ENCODE data around the gene ATP7B.

DNA sequence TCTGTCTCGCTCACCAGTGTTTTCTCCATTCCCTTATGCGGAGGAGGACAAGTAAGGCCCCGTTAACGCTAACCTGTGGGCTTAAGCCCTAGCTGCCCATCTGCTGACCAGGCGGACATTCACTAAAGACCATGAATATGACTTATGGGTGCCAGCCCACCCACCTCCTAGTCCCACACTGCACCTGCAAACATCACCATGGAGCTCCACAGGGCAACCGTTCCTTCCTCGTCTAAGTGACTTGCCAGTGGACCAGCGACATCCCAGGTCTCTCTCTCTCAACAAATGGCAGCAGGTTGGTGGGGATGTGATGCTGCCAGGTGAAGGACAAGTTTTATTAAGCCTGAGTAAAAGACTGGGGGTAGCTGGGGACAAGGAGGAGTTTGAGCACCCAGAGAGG is 94.3 kb downstream of the ATP7B start:
- no peak for TF ChIP-seq KAT7 (CRISPR knock-in tag; IDR thresholded peaks at IDR 0.05; ENCODE audit: borderline replicate concordance)
- no peak for TF ChIP-seq TEAD4 (CRISPR knock-in tag; IDR thresholded peaks at IDR 0.05)
- TF ChIP-seq, protein P1, sequence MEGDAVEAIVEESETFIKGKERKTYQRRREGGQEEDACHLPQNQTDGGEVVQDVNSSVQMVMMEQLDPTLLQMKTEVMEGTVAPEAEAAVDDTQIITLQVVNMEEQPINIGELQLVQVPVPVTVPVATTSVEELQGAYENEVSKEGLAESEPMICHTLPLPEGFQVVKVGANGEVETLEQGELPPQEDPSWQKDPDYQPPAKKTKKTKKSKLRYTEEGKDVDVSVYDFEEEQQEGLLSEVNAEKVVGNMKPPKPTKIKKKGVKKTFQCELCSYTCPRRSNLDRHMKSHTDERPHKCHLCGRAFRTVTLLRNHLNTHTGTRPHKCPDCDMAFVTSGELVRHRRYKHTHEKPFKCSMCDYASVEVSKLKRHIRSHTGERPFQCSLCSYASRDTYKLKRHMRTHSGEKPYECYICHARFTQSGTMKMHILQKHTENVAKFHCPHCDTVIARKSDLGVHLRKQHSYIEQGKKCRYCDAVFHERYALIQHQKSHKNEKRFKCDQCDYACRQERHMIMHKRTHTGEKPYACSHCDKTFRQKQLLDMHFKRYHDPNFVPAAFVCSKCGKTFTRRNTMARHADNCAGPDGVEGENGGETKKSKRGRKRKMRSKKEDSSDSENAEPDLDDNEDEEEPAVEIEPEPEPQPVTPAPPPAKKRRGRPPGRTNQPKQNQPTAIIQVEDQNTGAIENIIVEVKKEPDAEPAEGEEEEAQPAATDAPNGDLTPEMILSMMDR (IDR thresholded peaks at IDR 0.05) = no peak
- TF ChIP-seq, protein P2, sequence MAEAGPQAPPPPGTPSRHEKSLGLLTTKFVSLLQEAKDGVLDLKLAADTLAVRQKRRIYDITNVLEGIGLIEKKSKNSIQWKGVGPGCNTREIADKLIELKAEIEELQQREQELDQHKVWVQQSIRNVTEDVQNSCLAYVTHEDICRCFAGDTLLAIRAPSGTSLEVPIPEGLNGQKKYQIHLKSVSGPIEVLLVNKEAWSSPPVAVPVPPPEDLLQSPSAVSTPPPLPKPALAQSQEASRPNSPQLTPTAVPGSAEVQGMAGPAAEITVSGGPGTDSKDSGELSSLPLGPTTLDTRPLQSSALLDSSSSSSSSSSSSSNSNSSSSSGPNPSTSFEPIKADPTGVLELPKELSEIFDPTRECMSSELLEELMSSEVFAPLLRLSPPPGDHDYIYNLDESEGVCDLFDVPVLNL (CRISPR knock-in tag; IDR thresholded peaks at IDR 0.05; ENCODE audit: borderline replicate concordance, low read depth) = no peak
- TF ChIP-seq, protein P3, sequence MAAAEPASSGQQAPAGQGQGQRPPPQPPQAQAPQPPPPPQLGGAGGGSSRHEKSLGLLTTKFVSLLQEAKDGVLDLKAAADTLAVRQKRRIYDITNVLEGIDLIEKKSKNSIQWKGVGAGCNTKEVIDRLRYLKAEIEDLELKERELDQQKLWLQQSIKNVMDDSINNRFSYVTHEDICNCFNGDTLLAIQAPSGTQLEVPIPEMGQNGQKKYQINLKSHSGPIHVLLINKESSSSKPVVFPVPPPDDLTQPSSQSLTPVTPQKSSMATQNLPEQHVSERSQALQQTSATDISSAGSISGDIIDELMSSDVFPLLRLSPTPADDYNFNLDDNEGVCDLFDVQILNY (CRISPR knock-in tag; IDR thresholded peaks at IDR 0.05) = no peak
- TF ChIP-seq, protein P4, sequence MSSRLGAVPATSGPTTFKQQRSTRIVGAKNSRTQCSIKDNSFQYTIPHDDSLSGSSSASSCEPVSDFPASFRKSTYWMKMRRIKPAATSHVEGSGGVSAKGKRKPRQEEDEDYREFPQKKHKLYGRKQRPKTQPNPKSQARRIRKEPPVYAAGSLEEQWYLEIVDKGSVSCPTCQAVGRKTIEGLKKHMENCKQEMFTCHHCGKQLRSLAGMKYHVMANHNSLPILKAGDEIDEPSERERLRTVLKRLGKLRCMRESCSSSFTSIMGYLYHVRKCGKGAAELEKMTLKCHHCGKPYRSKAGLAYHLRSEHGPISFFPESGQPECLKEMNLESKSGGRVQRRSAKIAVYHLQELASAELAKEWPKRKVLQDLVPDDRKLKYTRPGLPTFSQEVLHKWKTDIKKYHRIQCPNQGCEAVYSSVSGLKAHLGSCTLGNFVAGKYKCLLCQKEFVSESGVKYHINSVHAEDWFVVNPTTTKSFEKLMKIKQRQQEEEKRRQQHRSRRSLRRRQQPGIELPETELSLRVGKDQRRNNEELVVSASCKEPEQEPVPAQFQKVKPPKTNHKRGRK (CRISPR knock-in tag; IDR thresholded peaks at IDR 0.05; ENCODE audit: borderline replicate concordance) = no peak
- TF ChIP-seq, protein P5, sequence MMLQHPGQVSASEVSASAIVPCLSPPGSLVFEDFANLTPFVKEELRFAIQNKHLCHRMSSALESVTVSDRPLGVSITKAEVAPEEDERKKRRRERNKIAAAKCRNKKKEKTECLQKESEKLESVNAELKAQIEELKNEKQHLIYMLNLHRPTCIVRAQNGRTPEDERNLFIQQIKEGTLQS (CRISPR knock-in tag; conservative IDR thresholded peaks at IDR 0.05) = no peak
